ENCODE data around the gene ZNF513.
"Not testable (repeated sequence)": the region's sequence is repeated elsewhere in the genome, so short reads cannot be mapped to it uniquely, and the experiment has no call there.

ZNF513 gene

DNA sequence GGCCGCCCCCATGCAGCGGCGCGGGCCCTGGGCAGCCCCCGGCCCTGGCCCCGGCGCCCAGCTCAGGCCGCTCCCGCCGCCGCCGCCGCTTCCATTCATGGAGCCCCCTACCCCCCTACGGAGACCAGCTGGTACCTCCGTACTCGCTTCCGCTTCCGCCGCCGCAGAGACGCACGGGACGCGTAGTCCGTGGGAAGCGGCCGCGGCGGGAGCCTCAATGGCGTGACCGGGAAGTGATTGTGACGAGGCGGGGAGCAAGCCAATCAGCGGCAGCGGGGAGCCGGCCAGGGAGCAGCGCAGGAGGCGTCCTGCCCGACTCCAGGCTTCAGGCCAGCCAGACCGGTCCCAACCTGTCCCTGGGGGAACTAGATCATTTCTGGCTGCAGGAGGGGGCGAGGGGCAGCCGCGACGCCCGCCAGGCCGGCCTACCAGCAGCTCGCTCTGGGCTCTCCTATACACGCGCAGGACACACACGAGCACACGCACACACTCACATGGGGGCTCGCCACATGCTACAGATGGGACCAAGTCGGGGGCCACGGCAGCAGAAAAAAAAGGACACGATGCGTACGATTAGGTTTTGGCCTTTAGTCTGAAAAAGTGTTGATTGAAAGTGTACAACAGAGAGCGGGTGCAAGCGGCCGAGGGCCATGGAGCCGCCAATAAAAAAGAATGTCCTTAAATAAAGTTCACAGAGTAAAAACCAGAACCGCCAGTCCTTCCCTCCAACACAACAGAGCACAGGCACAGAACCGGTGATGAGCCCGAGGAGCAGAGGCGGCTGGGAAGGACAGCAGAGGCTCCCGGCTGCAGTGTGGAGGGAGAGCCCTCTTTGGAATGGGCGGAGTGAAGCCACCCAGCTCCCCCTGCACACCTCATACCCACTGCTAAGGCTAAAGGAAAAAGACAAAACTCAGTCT is at the start of gene ZNF513:
ZNF513 (minus strand) TSS at position 109 of the 920 bp plus-strand sequence. CDS start 208 bp downstream, outside the sequence.
- Histone ChIP-seq H3K9ac (ENCODE audit: low read depth, low read length) (peak within 1 kb of the TSS; percentile 97), H3K4me3 (ENCODE audit: low read depth, low read length) (peak within 1 kb of the TSS; percentile 95), H3K9me3 (ENCODE audit: control insufficient read depth, insufficient read depth, low read length) (no peaks in the 10 kb centered on the region), H3K27me3 (ENCODE audit: control insufficient read depth, insufficient read depth, low read length) (no peaks in the 10 kb centered on the region), H3K36me3 (ENCODE audit: control insufficient read depth, insufficient read depth, low read length) (peaks cover 60% of the 10 kb centered on the region), H3K4me1 (ENCODE audit: control insufficient read depth, insufficient read depth, low read length) (peaks cover 9% of the 10 kb centered on the region)

GRCh38 chr2:27428978-27429541 is 48.5 kb upstream of the ZNF513 start:
- Histone ChIP-seq H3K36me3 (ENCODE audit: control insufficient read depth, insufficient read depth, low read length) (no peaks in the 10 kb centered on the region), H3K9ac (ENCODE audit: low read depth, low read length) (peak overlapping the region; percentile 87), H3K4me1 (ENCODE audit: control insufficient read depth, insufficient read depth, low read length) (peaks cover 5% of the 10 kb centered on the region), H3K9me3 (ENCODE audit: control insufficient read depth, insufficient read depth, low read length) (no peaks in the 10 kb centered on the region), H3K27me3 (ENCODE audit: control insufficient read depth, insufficient read depth, low read length) (no peaks in the 10 kb centered on the region), H3K4me3 (ENCODE audit: low read depth, low read length) (peak overlapping the region; percentile 89)

DNA sequence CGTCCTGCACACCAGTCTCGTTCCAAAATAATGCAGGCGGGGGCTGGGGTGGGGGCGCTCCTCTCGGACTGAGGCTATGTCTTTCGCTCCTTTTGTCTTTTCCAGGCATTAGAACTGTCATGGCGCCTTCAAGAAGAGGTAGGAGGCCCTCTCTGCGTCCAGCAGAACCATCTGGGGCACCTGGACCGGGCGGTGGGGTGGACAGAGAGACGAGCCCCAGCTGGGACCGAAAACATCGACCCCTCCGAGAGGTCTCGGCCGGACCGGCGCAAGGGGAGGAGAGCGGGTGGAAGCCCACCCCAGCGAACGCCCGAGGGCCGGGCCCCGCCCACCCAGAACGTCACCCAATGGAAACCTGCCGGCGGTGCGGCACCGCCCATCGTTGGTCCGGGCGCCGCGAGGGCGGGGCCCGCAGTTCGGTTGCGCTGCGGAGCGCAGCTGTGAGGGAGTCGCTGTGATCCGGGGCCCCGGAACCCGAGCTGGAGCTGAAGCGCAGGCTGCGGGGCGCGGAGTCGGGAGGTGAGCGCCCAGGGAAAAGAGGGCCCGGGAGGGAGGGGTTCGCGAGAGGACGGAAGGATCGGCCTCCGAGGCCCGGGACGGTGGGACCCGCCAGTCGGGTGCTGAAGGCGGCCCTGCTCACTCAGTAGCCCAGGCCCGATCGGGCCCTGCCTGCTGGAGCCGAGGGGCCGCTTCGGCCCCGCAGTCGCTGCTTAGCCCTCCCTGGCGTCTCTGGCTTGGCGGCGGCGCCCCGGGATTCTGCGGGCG is 47.9 kb upstream of the ZNF513 start, which contains the start of gene NRBP1:
NRBP1 (plus strand) TSS at position 419 of the 765 bp plus-strand sequence. CDS start 4,643 bp downstream, outside the sequence.
- Histone ChIP-seq H3K9ac (ENCODE audit: low read depth, low read length) (peak within 1 kb of the TSS; percentile 87), H3K9me3 (ENCODE audit: control insufficient read depth, insufficient read depth, low read length) (no peaks in the 10 kb centered on the region), H3K27me3 (ENCODE audit: control insufficient read depth, insufficient read depth, low read length) (no peaks in the 10 kb centered on the region), H3K4me3 (ENCODE audit: low read depth, low read length) (peak within 1 kb of the TSS; percentile 89), H3K4me1 (ENCODE audit: control insufficient read depth, insufficient read depth, low read length) (peaks cover 5% of the 10 kb centered on the region), H3K36me3 (ENCODE audit: control insufficient read depth, insufficient read depth, low read length) (no peaks in the 10 kb centered on the region)

DNA sequence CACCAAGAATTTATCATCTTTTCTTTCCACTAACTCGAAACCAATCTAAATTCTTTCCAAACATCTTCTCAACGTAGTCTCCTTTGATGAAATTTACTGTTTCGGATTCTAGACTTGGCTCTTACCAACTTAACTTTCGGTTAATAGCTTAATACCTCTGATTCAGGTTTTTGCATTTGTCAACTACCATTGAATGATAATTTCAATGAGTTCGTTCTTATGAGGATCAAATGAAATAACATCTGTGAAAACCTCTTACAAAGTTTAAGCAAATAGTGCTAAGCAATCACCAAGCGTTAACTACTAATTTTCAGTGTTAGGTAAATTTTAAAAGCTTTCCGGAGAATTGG is 47.3 kb upstream of the ZNF513 start:
- peak overlapping the region; percentile 87 for H3K4me3 ChIP-seq (ENCODE audit: low read depth, low read length)
- H3K9me3 ChIP-seq (ENCODE audit: control insufficient read depth, insufficient read depth, low read length), result no peaks in the 10 kb centered on the region
- peaks cover 5% of the 10 kb centered on the region for H3K4me1 ChIP-seq (ENCODE audit: control insufficient read depth, insufficient read depth, low read length)
- no peaks in the 10 kb centered on the region for H3K27me3 ChIP-seq (ENCODE audit: control insufficient read depth, insufficient read depth, low read length)
- H3K9ac ChIP-seq (ENCODE audit: low read depth, low read length), result peak overlapping the region; percentile 70
- H3K36me3 ChIP-seq (ENCODE audit: control insufficient read depth, insufficient read depth, low read length), result no peaks in the 10 kb centered on the region

DNA sequence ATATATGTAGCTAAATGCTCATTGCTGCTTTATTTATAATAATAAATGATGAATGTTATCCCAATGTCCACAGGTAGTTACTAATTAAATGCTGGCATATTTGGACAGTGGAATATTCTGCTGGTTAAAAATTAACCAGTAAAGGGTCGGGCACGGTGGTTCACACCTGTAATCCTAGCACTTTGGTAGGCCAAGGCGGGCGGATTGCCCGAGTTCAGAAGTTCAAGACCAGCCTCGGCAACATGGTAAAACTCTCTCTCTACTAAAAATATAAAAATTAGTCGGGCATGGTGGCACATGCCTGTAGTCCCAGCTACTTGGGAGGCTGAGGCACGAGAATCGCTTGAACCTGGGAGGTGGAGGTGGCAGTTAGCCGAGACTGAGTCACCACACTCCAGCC is 44.5 kb upstream of the ZNF513 start:
- not testable (repeated sequence) for H3K36me3 ChIP-seq (ENCODE audit: control insufficient read depth, insufficient read depth, low read length); H3K9ac ChIP-seq (ENCODE audit: low read depth, low read length); H3K4me1 ChIP-seq (ENCODE audit: control insufficient read depth, insufficient read depth, low read length); H3K27me3 ChIP-seq (ENCODE audit: control insufficient read depth, insufficient read depth, low read length); H3K9me3 ChIP-seq (ENCODE audit: control insufficient read depth, insufficient read depth, low read length); H3K4me3 ChIP-seq (ENCODE audit: low read depth, low read length)

DNA sequence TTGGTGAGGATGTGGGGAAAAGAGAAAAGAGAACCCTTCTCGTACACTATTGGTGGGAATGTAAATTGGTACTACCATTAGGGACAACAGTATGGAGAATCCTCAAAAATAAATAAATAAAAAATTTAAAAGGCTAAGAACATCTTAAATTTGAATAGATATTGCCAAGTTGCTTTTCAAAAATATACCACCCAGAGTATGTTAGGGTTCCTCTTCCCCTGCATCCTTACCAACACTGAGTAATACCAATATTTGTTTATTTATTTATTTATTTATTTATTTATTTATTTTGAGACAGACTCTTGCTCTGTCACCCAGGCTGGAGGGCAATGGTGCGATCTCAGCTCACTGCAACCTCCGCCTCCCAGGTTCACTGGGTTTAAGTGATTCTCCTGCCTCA is 42.4 kb upstream of the ZNF513 start:
- Histone ChIP-seq H3K4me3 (ENCODE audit: low read depth, low read length) (no peak overlapping the region), H3K9ac (ENCODE audit: low read depth, low read length) (no peak overlapping the region), H3K36me3 (ENCODE audit: control insufficient read depth, insufficient read depth, low read length) (no peaks in the 10 kb centered on the region), H3K9me3 (ENCODE audit: control insufficient read depth, insufficient read depth, low read length) (no peaks in the 10 kb centered on the region), H3K27me3 (ENCODE audit: control insufficient read depth, insufficient read depth, low read length) (no peaks in the 10 kb centered on the region), H3K4me1 (ENCODE audit: control insufficient read depth, insufficient read depth, low read length) (no peaks in the 10 kb centered on the region)

DNA sequence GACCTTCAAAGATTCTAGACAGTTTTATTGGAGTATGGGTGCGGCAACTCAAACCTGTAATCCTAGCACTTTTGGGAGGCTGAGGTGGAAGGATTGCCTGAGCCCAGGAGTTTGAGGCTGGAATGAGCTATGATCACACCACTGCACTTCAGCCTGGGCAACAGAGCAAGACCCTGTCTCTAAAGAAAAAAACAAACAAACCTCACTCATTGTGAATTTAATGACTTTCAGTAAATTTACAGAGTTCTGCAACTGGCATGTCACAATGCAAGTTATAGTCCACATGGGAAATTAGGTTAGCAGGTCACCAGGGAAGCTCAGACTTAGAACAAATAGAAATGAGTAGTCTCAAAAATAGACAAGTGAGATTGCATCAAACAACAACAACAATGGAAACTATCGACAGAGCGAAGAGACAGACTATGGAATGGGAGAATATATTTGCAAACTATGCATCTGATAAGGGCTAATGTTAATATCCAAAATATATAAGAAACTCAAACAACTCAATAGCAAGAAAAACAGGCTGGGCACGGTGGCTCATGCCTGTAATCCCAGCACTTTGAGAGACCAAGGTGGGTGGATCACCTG is 41.2 kb upstream of the ZNF513 start:
- Histone ChIP-seq H3K9ac (ENCODE audit: low read depth, low read length) (no peak overlapping the region), H3K27me3 (ENCODE audit: control insufficient read depth, insufficient read depth, low read length) (no peaks in the 10 kb centered on the region), H3K4me3 (ENCODE audit: low read depth, low read length) (no peak overlapping the region), H3K36me3 (ENCODE audit: control insufficient read depth, insufficient read depth, low read length) (no peaks in the 10 kb centered on the region), H3K9me3 (ENCODE audit: control insufficient read depth, insufficient read depth, low read length) (no peaks in the 10 kb centered on the region), H3K4me1 (ENCODE audit: control insufficient read depth, insufficient read depth, low read length) (no peaks in the 10 kb centered on the region)

DNA sequence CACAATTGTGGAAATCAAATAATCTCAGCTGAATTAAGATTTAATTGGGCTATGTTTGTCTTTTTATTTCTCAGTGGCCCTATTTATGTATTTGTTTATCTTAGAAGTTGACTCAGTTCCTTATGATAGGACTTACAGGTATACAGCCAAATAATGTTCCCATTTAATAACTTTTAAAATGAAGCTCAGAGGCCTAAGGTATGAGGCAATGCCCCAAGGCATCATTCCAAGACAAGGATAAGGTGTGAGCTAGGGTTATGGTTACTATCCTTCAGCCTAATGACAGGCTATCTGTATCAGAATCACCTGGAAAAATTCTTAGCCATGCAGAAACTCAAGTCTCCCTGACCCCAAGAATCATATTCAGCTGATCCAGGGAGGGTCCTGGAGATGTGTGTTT is 40.5 kb upstream of the ZNF513 start:
- Histone ChIP-seq H3K27me3 (ENCODE audit: control insufficient read depth, insufficient read depth, low read length) (no peaks in the 10 kb centered on the region), H3K9ac (ENCODE audit: low read depth, low read length) (no peak overlapping the region), H3K36me3 (ENCODE audit: control insufficient read depth, insufficient read depth, low read length) (no peaks in the 10 kb centered on the region), H3K9me3 (ENCODE audit: control insufficient read depth, insufficient read depth, low read length) (no peaks in the 10 kb centered on the region), H3K4me1 (ENCODE audit: control insufficient read depth, insufficient read depth, low read length) (no peaks in the 10 kb centered on the region), H3K4me3 (ENCODE audit: low read depth, low read length) (no peak overlapping the region)

GRCh38 chr2:27416151-27416550 is 35.6 kb upstream of the ZNF513 start:
- Histone ChIP-seq H3K4me1 (ENCODE audit: control insufficient read depth, insufficient read depth, low read length) (no peaks in the 10 kb centered on the region), H3K36me3 (ENCODE audit: control insufficient read depth, insufficient read depth, low read length) (no peaks in the 10 kb centered on the region), H3K4me3 (ENCODE audit: low read depth, low read length) (no peak overlapping the region)

DNA sequence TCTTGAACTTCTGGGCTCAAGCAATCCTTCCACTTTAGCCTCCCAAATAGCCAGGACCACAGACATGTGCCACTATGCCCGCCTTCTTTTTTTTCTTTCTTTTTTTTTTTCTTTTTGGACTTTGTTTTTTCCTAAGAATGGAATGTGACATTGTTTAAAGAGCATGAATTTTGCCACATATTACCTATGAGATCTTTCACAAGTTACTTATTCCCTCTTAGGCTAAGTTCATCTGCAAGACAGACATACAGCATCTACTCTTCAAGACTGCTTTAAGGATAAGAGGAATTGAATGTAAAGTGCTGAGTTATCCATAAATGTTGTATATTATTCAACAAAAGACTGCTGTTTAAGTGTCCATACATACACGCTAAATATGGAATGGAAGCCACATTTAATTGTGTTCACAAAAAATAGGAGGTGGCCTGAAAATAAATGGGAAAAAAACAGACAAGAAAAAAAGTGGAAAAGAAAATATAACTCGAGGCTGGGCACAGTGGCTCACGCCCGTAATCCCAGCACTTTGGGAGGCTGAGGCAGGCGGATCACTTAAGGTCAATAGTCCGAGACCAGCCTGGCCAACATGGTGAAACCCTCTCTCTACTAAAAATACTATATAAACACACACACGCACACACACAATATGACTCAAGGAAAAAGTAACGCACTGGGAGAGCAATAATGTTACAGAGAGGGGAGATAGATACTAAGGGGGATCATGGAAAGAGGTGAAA is 32.1 kb upstream of the ZNF513 start:
- H3K4me3 ChIP-seq (ENCODE audit: low read depth, low read length), result no peak overlapping the region
- H3K27me3 ChIP-seq (ENCODE audit: control insufficient read depth, insufficient read depth, low read length), result no peaks in the 10 kb centered on the region
- peaks cover 5% of the 10 kb centered on the region for H3K36me3 ChIP-seq (ENCODE audit: control insufficient read depth, insufficient read depth, low read length)
- H3K4me1 ChIP-seq (ENCODE audit: control insufficient read depth, insufficient read depth, low read length), result peaks cover 4% of the 10 kb centered on the region
- no peaks in the 10 kb centered on the region for H3K9me3 ChIP-seq (ENCODE audit: control insufficient read depth, insufficient read depth, low read length)
- no peak overlapping the region for H3K9ac ChIP-seq (ENCODE audit: low read depth, low read length)

More at GRCh38 chr2:27416151-27416550, 35.6 kb upstream of the ZNF513 start:
- Histone ChIP-seq H3K9ac (ENCODE audit: low read depth, low read length) (no peak overlapping the region), H3K27me3 (ENCODE audit: control insufficient read depth, insufficient read depth, low read length) (no peaks in the 10 kb centered on the region), H3K9me3 (ENCODE audit: control insufficient read depth, insufficient read depth, low read length) (no peaks in the 10 kb centered on the region)
